A673 (cell line): ENCODE data around the gene HDAC3. TPM values are rescaled to one million over a fixed set of nuclear protein-coding genes. Genes with fewer than 3 reads are reported as not detected.
A peak's percentile ranks its signal among the peaks of the same experiment; 100 is the strongest.

ENCODE experiments used
- BruUV-seq: library from RNA; stranded (reverse); fragments of 400-500 nt; replicated peaks from 2 replicates; lab custom pipeline; 2021; lab: Mats Ljungman, UMichigan
- CTCF ChIA-PET: fragments of 300-600 bp; sonication (Branson Sonifier 250); formaldehyde crosslinking; loops from one replicate; lab custom pipeline; 2022; ENCODE audit warnings: antibody characterized with exemption; lab: Charles Lee
- POLR2A ChIA-PET: fragments of 300-600 bp; sonication (Branson Sonifier 250); formaldehyde crosslinking; loops from one replicate; lab custom pipeline; 2022; ENCODE audit warnings: antibody characterized with exemption; ENCODE audit not compliant: low non-redundant PET; lab: Charles Lee
- DNase-seq: peaks from one replicate; pipeline ENCODE4 v3.0.0-alpha.2; 2015; ENCODE audit warnings: low spot score
- H3K27ac ChIP-seq: fragments of 200-600 bp; sonication (generic); 2 replicates; pipeline ENCODE4 v1.5.1; 2016; ENCODE audit warnings: mixed run types, low read depth, mild to moderate bottlenecking, mixed read lengths, antibody characterized with exemption, low read length; ENCODE audit not compliant: poor library complexity, severe bottlenecking
- H3K27me3 ChIP-seq: fragments of 200-600 bp; sonication (generic); replicated peaks from 2 replicates; pipeline ENCODE4 v1.6.1; 2017; ENCODE audit warnings: mixed run types, low read depth, mild to moderate bottlenecking, mixed read lengths, antibody characterized with exemption, low read length; ENCODE audit not compliant: insufficient read depth, poor library complexity
- H3K36me3 ChIP-seq: fragments of 200-600 bp; sonication (generic); 2 replicates; pipeline ENCODE4 v1.6.1; 2016; ENCODE audit warnings: mixed run types, mild to moderate bottlenecking, mixed read lengths, antibody characterized with exemption, low read length; ENCODE audit not compliant: insufficient read depth, poor library complexity, severe bottlenecking
- H3K4me1 ChIP-seq: fragments of 200-600 bp; sonication (generic); 2 replicates; pipeline ENCODE4 v1.6.1; 2017; ENCODE audit warnings: mixed run types, mild to moderate bottlenecking, mixed read lengths, antibody characterized with exemption, low read length; ENCODE audit not compliant: insufficient read depth, poor library complexity, severe bottlenecking
- H3K4me3 ChIP-seq: fragments of 200-600 bp; sonication (generic); 2 replicates; pipeline ENCODE4 v1.5.1; 2016; ENCODE audit warnings: low read depth, mixed run types, mild to moderate bottlenecking, mixed read lengths, low read length; ENCODE audit not compliant: poor library complexity, severe bottlenecking
- H3K9me3 ChIP-seq: fragments of 200-600 bp; sonication (generic); 2 replicates; pipeline ENCODE4 v1.6.1; 2016; ENCODE audit warnings: mixed run types, low read depth, mild to moderate bottlenecking, mixed read lengths, antibody characterized with exemption, low read length; ENCODE audit not compliant: poor library complexity, severe bottlenecking
- CTCF ChIP-seq: fragments of 300-800, 200-600 bp; sonication (generic); conservative IDR thresholded peaks from 2 replicates; pipeline ENCODE4 v1.5.1; 2017; ENCODE audit warnings: low read depth, mild to moderate bottlenecking, antibody characterized with exemption, low read length, moderate library complexity, mixed read lengths
- EZH2 ChIP-seq: fragments of 200-600 bp; sonication (generic); IDR thresholded peaks from 2 replicates; pipeline ENCODE4 v1.6.1; 2017; ENCODE audit warnings: borderline replicate concordance, low read depth, mild to moderate bottlenecking, mixed read lengths, antibody characterized with exemption, low read length; ENCODE audit not compliant: poor library complexity, severe bottlenecking
- intact Hi-C: fragments of 100-400 bp; cut with micrococcal nuclease; formaldehyde crosslinking; loops from one replicate; pipeline ENCODE4 v1.10.0; 2022; ENCODE audit not compliant: unreplicated experiment
- total RNA-seq: library from RNA; stranded (reverse); gene quantifications from 2 replicates; pipeline ENCODE4 v1.2.3, GENCODE V29; 2021

The HDAC3 gene
- total RNA-seq, 1 experiment from 2014 or later, result 93.1 TPM

GRCh38 chr5:141623186-141623585 lies 13.5 kb downstream of the HDAC3 start:
- Histone ChIP-seq H3K4me1 (peaks cover 4% of the 10 kb centered on the region), H3K27ac (no peak overlapping the region), H3K9me3 (no peaks in the 10 kb centered on the region), H3K4me3 (no peak overlapping the region), H3K27me3 (no peaks in the 10 kb centered on the region), H3K36me3 (peaks cover 61% of the 10 kb centered on the region)
- no TSS peak for BruUV-seq
- POLR2A ChIA-PET, result no interaction called here
- no peak for DNase-seq
- TF ChIP-seq CTCF (no peak), EZH2 (no peak)
- intact Hi-C loops, result no loop called here
- CTCF ChIA-PET, result interaction anchor here (0.5 kb wide), 1 partner anchor 31 kb away, joined by 3 read pairs; no protein-coding TSS in a partner anchor

GRCh38 chr5:141618804-141619554 lies 17.7 kb downstream of the HDAC3 start, which contains the start of gene DIAPH1:
TSS of gene DIAPH1 (minus strand) at chr5:141619000. CDS start at chr5:141618914, 86 bp downstream.
- H3K27me3 ChIP-seq, result no peaks in the 10 kb centered on the region

More at GRCh38 chr5:141618804-141619554, 17.7 kb downstream of the HDAC3 start, which contains the start of gene DIAPH1:
- DNase-seq, result peak; percentile 99
- no peak for TF ChIP-seq EZH2
- peak; percentile 99 for TF ChIP-seq CTCF
- POLR2A ChIA-PET, result interaction anchor here (1.2 kb wide), 1 partner anchor 27 kb away, joined by 3 read pairs; no protein-coding TSS in a partner anchor
- Histone ChIP-seq H3K27ac (peak within 1 kb of the TSS; percentile 90), H3K4me3 (peak within 1 kb of the TSS; percentile 92), H3K4me1 (peaks cover 26% of the 10 kb centered on the region), H3K36me3 (peaks cover 36% of the 10 kb centered on the region), H3K9me3 (no peaks in the 10 kb centered on the region)
- CTCF ChIA-PET, result interaction anchor here (0.5 to 1.9 kb wide), 14 partner anchors 10 to 436 kb away, joined by 3 to 50 read pairs (median 4); partner anchors contain the start of genes HDAC3, PCDHB16 and RELL2
- no TSS peak for BruUV-seq
- intact Hi-C loops, result loop anchor here (1.0 kb wide), 1 partner anchor 27 kb away; no protein-coding TSS in a partner anchor
